HEK293 (cell line): ENCODE measurements around the gene SINHCAF.
A peak's percentile ranks its signal among the peaks of the same experiment; 100 is the strongest.

Source experiments
- AEBP2 ChIP-seq: fragments of 450-650 bp; formaldehyde crosslinking; IDR thresholded peaks from 2 replicates; pipeline ENCODE4 v1.5.1; 2016; ENCODE audit warnings: missing biosample characterization, missing genetic modification characterization, borderline replicate concordance
- GLIS2 ChIP-seq: fragments of 450-650 bp; formaldehyde crosslinking; IDR thresholded peaks from 2 replicates; pipeline ENCODE4 v1.5.1; 2016; ENCODE audit warnings: missing biosample characterization, missing genetic modification characterization
- KLF16 ChIP-seq: fragments of 450-650 bp; formaldehyde crosslinking; IDR thresholded peaks from 2 replicates; pipeline ENCODE4 v1.5.1; 2017; ENCODE audit warnings: missing biosample characterization, missing genetic modification characterization
- KLF17 ChIP-seq: fragments of 450-650 bp; formaldehyde crosslinking; IDR thresholded peaks from 2 replicates; pipeline ENCODE4 v1.5.1; 2016; ENCODE audit warnings: missing biosample characterization, missing genetic modification characterization
- PATZ1 ChIP-seq: fragments of 450-650 bp; formaldehyde crosslinking; IDR thresholded peaks from 2 replicates; pipeline ENCODE4 v1.5.1; 2016; ENCODE audit warnings: missing biosample characterization, missing genetic modification characterization
- SALL2 ChIP-seq: fragments of 450-650 bp; formaldehyde crosslinking; IDR thresholded peaks from 2 replicates; pipeline ENCODE4 v1.5.0; 2017; ENCODE audit warnings: missing biosample characterization, mild to moderate bottlenecking, missing genetic modification characterization, borderline replicate concordance
- SCRT1 ChIP-seq: fragments of 450-650 bp; formaldehyde crosslinking; IDR thresholded peaks from 2 replicates; pipeline ENCODE4 v1.5.1; 2016; ENCODE audit warnings: missing biosample characterization, missing genetic modification characterization, borderline replicate concordance
- SP3 ChIP-seq: fragments of 450-650 bp; formaldehyde crosslinking; IDR thresholded peaks from 2 replicates; pipeline ENCODE4 v1.5.1; 2016; ENCODE audit warnings: missing biosample characterization, missing genetic modification characterization
- ZBTB17 ChIP-seq: fragments of 450-650 bp; formaldehyde crosslinking; IDR thresholded peaks from 2 replicates; pipeline ENCODE4 v1.5.1; 2016; ENCODE audit warnings: missing biosample characterization, missing genetic modification characterization
- ZBTB44 ChIP-seq: fragments of 450-650 bp; IDR thresholded peaks from 2 replicates; pipeline ENCODE4 v1.5.1; 2018; ENCODE audit warnings: missing biosample characterization, mild to moderate bottlenecking, missing genetic modification characterization
- ZBTB6 ChIP-seq: fragments of 450-650 bp; formaldehyde crosslinking; IDR thresholded peaks from 2 replicates; pipeline ENCODE4 v1.5.1; 2017; ENCODE audit warnings: missing biosample characterization, missing genetic modification characterization
- ZBTB8A ChIP-seq: fragments of 450-650 bp; formaldehyde crosslinking; IDR thresholded peaks from 2 replicates; pipeline ENCODE4 v1.5.1; 2016; ENCODE audit warnings: missing biosample characterization, missing genetic modification characterization
- ZFP37 ChIP-seq: fragments of 450-650 bp; formaldehyde crosslinking; IDR thresholded peaks from 2 replicates; pipeline ENCODE4 v1.5.1; 2016; ENCODE audit warnings: missing biosample characterization, missing genetic modification characterization
- ZNF248 ChIP-seq: fragments of 450-650 bp; formaldehyde crosslinking; IDR thresholded peaks from 2 replicates; pipeline ENCODE4 v1.5.1; 2017; ENCODE audit warnings: missing biosample characterization, missing genetic modification characterization
- ZNF280D ChIP-seq: fragments of 450-650 bp; formaldehyde crosslinking; IDR thresholded peaks from 2 replicates; pipeline ENCODE4 v1.5.1; 2016; ENCODE audit warnings: missing biosample characterization, missing genetic modification characterization
- ZNF292 ChIP-seq: fragments of 450-650 bp; formaldehyde crosslinking; IDR thresholded peaks from 2 replicates; pipeline ENCODE4 v1.5.1; 2016; ENCODE audit warnings: low read depth, missing biosample characterization, missing genetic modification characterization, borderline replicate concordance
- ZNF335 ChIP-seq: fragments of 450-650 bp; formaldehyde crosslinking; conservative IDR thresholded peaks from 2 replicates; pipeline ENCODE4 v1.5.1; 2016; ENCODE audit warnings: missing biosample characterization, missing genetic modification characterization
- ZNF473 ChIP-seq: fragments of 450-650 bp; formaldehyde crosslinking; IDR thresholded peaks from 2 replicates; pipeline ENCODE4 v1.5.1; 2017; ENCODE audit warnings: missing biosample characterization, missing genetic modification characterization
- ZNF510 ChIP-seq: fragments of 450-650 bp; formaldehyde crosslinking; IDR thresholded peaks from 2 replicates; pipeline ENCODE4 v1.5.1; 2018; ENCODE audit warnings: mild to moderate bottlenecking, missing genetic modification characterization, missing biosample characterization; ENCODE audit not compliant: insufficient replicate concordance
- ZNF596 ChIP-seq: fragments of 450-650 bp; IDR thresholded peaks from 2 replicates; pipeline ENCODE4 v1.5.0; 2018; ENCODE audit warnings: missing biosample characterization, mild to moderate bottlenecking, missing genetic modification characterization, moderate library complexity
- ZNF624 ChIP-seq: fragments of 450-650 bp; formaldehyde crosslinking; IDR thresholded peaks from 2 replicates; pipeline ENCODE4 v1.5.1; 2017; ENCODE audit warnings: missing biosample characterization, missing genetic modification characterization
- ZNF629 ChIP-seq: fragments of 450-650 bp; formaldehyde crosslinking; IDR thresholded peaks from 2 replicates; pipeline ENCODE4 v1.5.1; 2017; ENCODE audit warnings: missing biosample characterization, missing genetic modification characterization
- ZNF664 ChIP-seq: fragments of 450-650 bp; formaldehyde crosslinking; IDR thresholded peaks from 2 replicates; pipeline ENCODE4 v1.5.1; 2016; ENCODE audit warnings: missing biosample characterization, missing genetic modification characterization
- ZNF701 ChIP-seq: fragments of 450-650 bp; formaldehyde crosslinking; IDR thresholded peaks from 2 replicates; pipeline ENCODE4 v1.5.1; 2016; ENCODE audit warnings: missing biosample characterization, missing genetic modification characterization
- ZNF843 ChIP-seq: fragments of 450-650 bp; formaldehyde crosslinking; IDR thresholded peaks from 2 replicates; pipeline ENCODE4 v1.5.1; 2016; ENCODE audit warnings: missing biosample characterization, missing genetic modification characterization
- ZSCAN16 ChIP-seq: fragments of 450-650 bp; formaldehyde crosslinking; IDR thresholded peaks from 2 replicates; pipeline ENCODE4 v1.5.1; 2016; ENCODE audit warnings: missing biosample characterization, missing genetic modification characterization

SINHCAF gene

GRCh38 chr12:31326736-31327659 is 1.0 kb upstream of the SINHCAF start (continued):
- TF ChIP-seq ZBTB44 (peak; percentile 81), SCRT1 (tag by site-specific recombination) (peak; percentile 90), ZBTB17 (tag by site-specific recombination) (peak; percentile 95), ZBTB8A (tag by site-specific recombination) (no peak), PATZ1 (0 out of 2 replicates have a peak, but pooled peaks have one; percentile 24), SP3 (tag by site-specific recombination) (no peak), KLF16 (tag by site-specific recombination) (no peak), ZFP37 (tag by site-specific recombination) (no peak), ZNF473 (tag by site-specific recombination) (no peak), ZNF335 (tag by site-specific recombination) (peak; percentile 55), AEBP2 (no peak), SALL2 (tag by site-specific recombination) (no peak), ZNF843 (tag by site-specific recombination) (peak; percentile 62; the same call in 1 of the 2 replicates), ZNF629 (tag by site-specific recombination) (peak; percentile 47; the same call in 1 of the 2 replicates), ZNF280D (tag by site-specific recombination) (no peak), ZNF624 (tag by site-specific recombination) (no peak), ZNF510 (no peak), ZSCAN16 (tag by site-specific recombination) (no peak), KLF17 (no peak), ZNF664 (peak; percentile 93), GLIS2 (tag by site-specific recombination) (no peak), ZNF596 (tag by site-specific recombination) (no peak), ZNF701 (tag by site-specific recombination) (no peak), ZBTB6 (no peak), ZNF248 (tag by site-specific recombination) (no peak), ZNF292 (tag by site-specific recombination) (no peak)
